K562 (cell line): ENCODE data around the gene KANK2. TPM values are rescaled to one million over a fixed set of nuclear protein-coding genes. Genes with fewer than 3 reads are reported as not detected.
A peak's percentile ranks its signal among the peaks of the same experiment; 100 is the strongest.

ENCODE experiments used
- ATAC-seq: fragments of 200-7000 bp; cut with Tn5 transposase; 3 replicates; pipeline ENCODE4 v1.9.1; 2020; ENCODE audit warnings: moderate library complexity
- BruUV-seq: library from RNA; stranded (reverse); fragments of 400-500 nt; replicated peaks from 2 replicates; lab custom pipeline; 2021; lab: Mats Ljungman, UMichigan
- CTCF ChIA-PET: fragments of 300-600 bp; formaldehyde crosslinking; extraction: SDS; loops from one replicate; lab custom pipeline; 2021; ENCODE audit warnings: low intra/inter-chr PET ratio; lab: Yijun Ruan, JAX
- POLR2A ChIA-PET: fragments of 300-600, 350-650 bp; sonication (Branson Sonifier 250); formaldehyde crosslinking; extraction: SDS; loops from one replicate; lab custom pipeline; 2021; ENCODE audit warnings: antibody characterized with exemption, inconsistent platforms; lab: Yijun Ruan, JAX
- DNase-seq, 4 experiments: peaks; one replicate each; pipeline versions ENCODE4 v3.0.0 to v3.0.0-alpha.2; 2011 to 2018; ENCODE audit warnings: low spot score in 3 of 4, mixed read lengths in 3 of 4; ENCODE audit errors: extremely low read depth in 1 of 4
- FAIRE-seq: peaks from 2 replicates; lab custom pipeline; 2011; peaks lifted over from hg19 to GRCh38; lab: Jason Lieb, UNC
- H2AFZ ChIP-seq: 2 replicates; pipeline ENCODE4 v1.6.0; 2011; ENCODE audit warnings: low read depth, low read length, control low read depth, inconsistent platforms
- H3K27ac ChIP-seq: fragments of 200-600 bp; 3 replicates; pipeline ENCODE4 v1.8.0; 2011; ENCODE audit warnings: low read depth, mild to moderate bottlenecking, control low read depth, inconsistent platforms, low read length, moderate library complexity, mixed read lengths; ENCODE audit errors: extremely low read depth
- H3K27me3 ChIP-seq, 2 experiments: fragments of 300-600 bp in 1 of 2; 2 replicates in 1 of 2; 3 replicates in 1 of 2; pipeline versions ENCODE4 v1.6.0 to v1.8.0; 2011; ENCODE audit warnings: inconsistent platforms in 2 of 2, low read length in 2 of 2, mild to moderate bottlenecking in 1 of 2, mixed read lengths in 1 of 2, moderate library complexity in 1 of 2; ENCODE audit not compliant: control insufficient read depth in 2 of 2, insufficient read depth in 2 of 2
- H3K36me3 ChIP-seq: fragments of 300-600 bp; 3 replicates; pipeline ENCODE4 v1.8.0; 2011; ENCODE audit warnings: mild to moderate bottlenecking, low read length, inconsistent platforms; ENCODE audit not compliant: control insufficient read depth, insufficient read depth
- H3K4me1 ChIP-seq, 2 experiments: fragments of 200-600 bp in 1 of 2; replicated peaks in 1 of 2; 2 replicates in 1 of 2; 3 replicates in 1 of 2; pipeline versions ENCODE4 v1.5.1 to v1.8.0; 2011; ENCODE audit warnings: inconsistent platforms in 2 of 2, low read length in 2 of 2, mild to moderate bottlenecking in 1 of 2, mixed read lengths in 1 of 2, moderate library complexity in 1 of 2; ENCODE audit not compliant: control insufficient read depth in 2 of 2, insufficient read depth in 2 of 2
- H3K4me2 ChIP-seq: 2 replicates; pipeline ENCODE4 v1.6.1; 2011; ENCODE audit warnings: low read length, control low read depth, inconsistent platforms, mixed read lengths; ENCODE audit not compliant: insufficient read depth
- H3K4me3 ChIP-seq: fragments of 200-600 bp; sonication (generic), shearing (Covaris generic); 2 replicates; pipeline ENCODE4 v1.5.1; 2016; ENCODE audit warnings: control low read depth, inconsistent platforms
- H3K79me2 ChIP-seq: fragments of 200-600 bp; 3 replicates; pipeline ENCODE4 v1.8.0; 2011; ENCODE audit warnings: low read length, inconsistent platforms; ENCODE audit not compliant: control insufficient read depth, insufficient read depth
- H3K9ac ChIP-seq, 2 experiments: 2 replicates each; pipeline versions ENCODE4 v1.6.0 to v1.6.1; 2011; ENCODE audit warnings: low read depth in 2 of 2, low read length in 2 of 2, control low read depth in 1 of 2, inconsistent platforms in 1 of 2, mild to moderate bottlenecking in 1 of 2, mixed read lengths in 1 of 2; ENCODE audit not compliant: insufficient read depth in 1 of 2
- H3K9me1 ChIP-seq: one replicate; pipeline ENCODE4 v1.6.0; 2011; ENCODE audit warnings: inconsistent platforms, mild to moderate bottlenecking, low read length, moderate library complexity; ENCODE audit not compliant: control insufficient read depth, insufficient read depth
- H3K9me3 ChIP-seq: replicated peaks from 2 replicates; pipeline ENCODE4 v1.5.1; 2011; ENCODE audit warnings: low read depth, low read length, inconsistent platforms; ENCODE audit not compliant: control insufficient read depth, insufficient read depth
- H4K20me1 ChIP-seq: replicated peaks from 2 replicates; pipeline ENCODE4 v1.6.1; 2011; ENCODE audit warnings: low read length, inconsistent platforms, mixed read lengths; ENCODE audit not compliant: control insufficient read depth, insufficient read depth
- CBFA2T3 ChIP-seq: fragments of 450-650 bp; IDR thresholded peaks from 2 replicates; pipeline ENCODE4 v1.6.1; 2017
- CTBP1 ChIP-seq: fragments of 450-650 bp; IDR thresholded peaks from 2 replicates; pipeline ENCODE4 v1.6.1; 2016; ENCODE audit warnings: borderline replicate concordance
- FOXO4 ChIP-seq: fragments of 450-650 bp; formaldehyde crosslinking; IDR thresholded peaks from 2 replicates; pipeline ENCODE4 v1.4.0; 2020; ENCODE audit warnings: mild to moderate bottlenecking, moderate library complexity
- GTF2A2 ChIP-seq: IDR thresholded peaks from 2 replicates; pipeline ENCODE4 v1.6.1; 2016; ENCODE audit warnings: mild to moderate bottlenecking, missing genetic modification characterization, missing compliant biosample characterization
- HLTF ChIP-seq: fragments of 450-650 bp; IDR thresholded peaks from 2 replicates; pipeline ENCODE4 v1.6.1; 2016
- HMGN3 ChIP-seq: IDR thresholded peaks from 2 replicates; pipeline ENCODE4 v1.6.1; 2011; ENCODE audit warnings: borderline replicate concordance, low read depth, mild to moderate bottlenecking, mixed read lengths, low read length; ENCODE audit not compliant: insufficient read length; ENCODE audit errors: extremely low read depth
- JUND ChIP-seq, 2 experiments: IDR thresholded peaks; 2 replicates in 1 of 2; 3 replicates in 1 of 2; pipeline ENCODE4 v1.6.1; 2011; ENCODE audit warnings: borderline replicate concordance in 2 of 2, low read depth in 2 of 2, low read length in 2 of 2, improper control_type of control experiment in 1 of 2, missing biosample characterization in 1 of 2, missing genetic modification characterization in 1 of 2, missing genetic modification reagents in 1 of 2
- KDM1A ChIP-seq, 2 experiments: fragments of 450-650 bp; IDR thresholded peaks; 2 replicates each; pipeline ENCODE4 v1.6.1; 2016; ENCODE audit warnings: mild to moderate bottlenecking in 2 of 2
- MBD2 ChIP-seq: sonication (generic); IDR thresholded peaks from 2 replicates; pipeline ENCODE4 v1.6.1; 2016; ENCODE audit warnings: low read depth, borderline replicate concordance
- PHB2 ChIP-seq: fragments of 450-650 bp; IDR thresholded peaks from 2 replicates; pipeline ENCODE4 v1.6.1; 2017; ENCODE audit warnings: low read depth
- POLR2AphosphoS5 ChIP-seq: IDR thresholded peaks from 2 replicates; pipeline ENCODE4 v1.6.1; 2011; ENCODE audit warnings: mild to moderate bottlenecking, low read depth, low read length, moderate library complexity; ENCODE audit not compliant: control insufficient read depth, insufficient read depth
- POLR2G ChIP-seq: fragments of 200-400 bp; formaldehyde crosslinking; IDR thresholded peaks from 2 replicates; pipeline ENCODE4 v1.6.1; 2017; ENCODE audit warnings: low read depth, mild to moderate bottlenecking, antibody characterized with exemption, low read length, moderate library complexity
- PURB ChIP-seq: sonication (generic); formaldehyde crosslinking; IDR thresholded peaks from 2 replicates; pipeline ENCODE4 v1.9.0; 2021; ENCODE audit warnings: low read depth, mild to moderate bottlenecking, missing genetic modification reagents
- RCOR1 ChIP-seq, 2 experiments: IDR thresholded peaks; 2 replicates each; pipeline ENCODE4 v1.6.1; 2012; ENCODE audit warnings: low read depth in 2 of 2, low read length in 2 of 2, borderline replicate concordance in 1 of 2, improper control_type of control experiment in 1 of 2
- SPI1 ChIP-seq: IDR thresholded peaks from 2 replicates; pipeline ENCODE4 v1.6.1; 2011; ENCODE audit warnings: low read depth, low read length, control low read depth, borderline replicate concordance
- SRSF3 ChIP-seq: fragments of 200-400 bp; formaldehyde crosslinking; IDR thresholded peaks from 2 replicates; pipeline ENCODE4 v1.6.1; 2016; ENCODE audit warnings: mild to moderate bottlenecking, low read length, moderate library complexity; ENCODE audit not compliant: insufficient read depth
- TFAP4 ChIP-seq: sonication (generic); formaldehyde crosslinking; IDR thresholded peaks from 2 replicates; pipeline ENCODE4 v1.8.0; 2022; ENCODE audit warnings: missing genetic modification reagents, mild to moderate bottlenecking, moderate library complexity, borderline replicate concordance
- ZBTB7A ChIP-seq: IDR thresholded peaks from 2 replicates; pipeline ENCODE4 v1.6.1; 2011; ENCODE audit warnings: low read depth, mild to moderate bottlenecking, low read length, moderate library complexity, borderline replicate concordance; ENCODE audit not compliant: control insufficient read depth
- ZKSCAN8 ChIP-seq: fragments of 200-800 bp; sonication (Bioruptor generic); IDR thresholded peaks from 2 replicates; pipeline ENCODE4 v1.6.1; 2016; ENCODE audit warnings: missing genetic modification characterization, missing compliant biosample characterization
- WGBS: fragments of 100-300 bp; shearing (Covaris generic); methylation state at CpG from one replicate; pipeline ENCODE4 v1.1.6; 2016; ENCODE audit warnings: low coverage, mixed read lengths; ENCODE audit not compliant: insufficient coverage; ENCODE audit errors: missing lambda C conversion rate; 5-methylcytosine and 5-hydroxymethylcytosine counted together
- in situ Hi-C: fragments of 300-500 bp; cut with MboI; formaldehyde crosslinking; loops from 4 replicates; pipeline ENCODE4 v1.15.0; 2018; ENCODE audit warnings: inconsistent platforms, mixed read lengths
- intact Hi-C: fragments of 100-400 bp; cut with micrococcal nuclease; formaldehyde crosslinking; loops from 2 replicates; pipeline ENCODE4 v1.14.2; 2022
- polyA plus RNA-seq, 8 experiments: library from polyadenylated mRNA; depleted of rRNA in 4 of 8; stranded (reverse) in 5 of 8; unstranded in 3 of 8; fragments of >200 nt; fragmentation: Nextera tagmentation in 2 of 8; fragmentation: Illumina TruSeq in 1 of 8; extraction: Ambion mirVana in 2 of 8; extraction: Trizol in 1 of 8; gene quantifications; 2 replicates each; pipeline versions ENCODE4 v1.2.1 to v1.2.3, GENCODE V29; 2011 to 2014; ENCODE audit warnings: inconsistent platforms in 1 of 8, missing spikeins in 1 of 8
- total RNA-seq, 7 experiments: library from RNA; depleted of rRNA in 6 of 7; stranded (reverse); fragments of >200 nt in 6 of 7; fragmentation: Illumina TruSeq in 2 of 7; extraction: Trizol in 2 of 7; gene quantifications; 2 replicates each; pipeline versions ENCODE4 v1.2.1 to v1.2.3, GENCODE V29; 2011 to 2021; ENCODE audit warnings: low replicate concordance in 1 of 7

KANK2 gene
- total and polyA plus RNA-seq, 9 of the 15 experiments (the other 6 are each of a cell fraction or from before 2014, with no cell fraction given) = 4.4 to 47.8 (median 21.3) TPM

GRCh38 chr19:11138601-11139300 lies 58.6 kb downstream of the KANK2 start:
- ATAC-seq (peak; percentile 60), DNase-seq (peak; percentile 25 to 73 (median 45)), FAIRE-seq (peak; percentile 35)
- intact Hi-C loops = no loop called here
- H3K9ac ChIP-seq = peak overlapping the region in 1 of 2 experiments; percentile 87; a peak in 2 of 4 replicates
- H2AFZ ChIP-seq = 0 out of 2 replicates have a peak overlapping the region, but pooled peaks have one; percentile 38
- ChIA-PET POLR2A (interaction anchor here (0.5 to 2.0 kb wide), 8 partner anchors 8 to 1744 kb away, joined by 3 to 5 read pairs (median 3); partner anchors contain the start of gene KANK2), CTCF (interaction anchor here (0.6 to 2.4 kb wide), 3 partner anchors 65 to 197 kb away, joined by 3 to 34 read pairs (median 4); no protein-coding TSS in a partner anchor)
- H3K4me1 ChIP-seq = peaks cover 41 to 54% of the 10 kb centered on the region in 2 experiments
- BruUV-seq = no TSS peak
- H3K27ac ChIP-seq = peak overlapping the region; percentile 50; the same call in 1 of the 3 replicates
- in situ Hi-C loops = no loop called here
- peaks cover 6% of the 10 kb centered on the region for H3K9me1 ChIP-seq
- H3K9me3 ChIP-seq = no peaks in the 10 kb centered on the region
- no peak overlapping the region for H3K4me3 ChIP-seq
- no peaks in the 10 kb centered on the region; the same call in 1 of the 2 replicates for H4K20me1 ChIP-seq
- no peaks in the 10 kb centered on the region for H3K79me2 ChIP-seq
- peaks cover 5% of the 10 kb centered on the region; the same call in 2 of the 3 replicates for H3K36me3 ChIP-seq
- peak overlapping the region; percentile 26; the same call in 1 of the 2 replicates for H3K4me2 ChIP-seq
- H3K27me3 ChIP-seq = no peaks in the 10 kb centered on the region
- 21% methylated on average over 13 of the region's 13 CpGs for WGBS
- TF ChIP-seq GTF2A2 (tag) (no peak), JUND (IDR thresholded peaks at IDR 0.05; ENCODE audit: borderline replicate concordance, low read depth, low read length) (peak; percentile 66), JUND (tag; IDR thresholded peaks at IDR 0.05; ENCODE audit: borderline replicate concordance, low read depth, low read length) (no peak; the same call in 2 of the 3 replicates), PURB (CRISPR knock-in tag) (no peak), FOXO4 (CRISPR knock-in tag) (no peak), ZKSCAN8 (CRISPR knock-in tag) (no peak), RCOR1 (IDR thresholded peaks at IDR 0.05; ENCODE audit: borderline replicate concordance in 1 of 2, low read depth in 2 of 2, low read length in 2 of 2) (peak in 1 of 2 experiments; percentile 21; a peak in 1 of 4 replicates), POLR2AphosphoS5 (no peak), MBD2 (no peak), SRSF3 (no peak), KDM1A (IDR thresholded peaks at IDR 0.05) (peak; percentile 6 to 9; a peak in 1 of 4 replicates), PHB2 (no peak), TFAP4 (CRISPR knock-in tag) (peak; percentile 93), HLTF (no peak), SPI1 (0 out of 2 replicates have a peak, but pooled peaks have one; percentile 8), ZBTB7A (peak; percentile 54; the same call in 1 of the 2 replicates), HMGN3 (peak; percentile 49), CBFA2T3 (0 out of 2 replicates have a peak, but pooled peaks have one; percentile 15), CTBP1 (peak; percentile 29), POLR2G (peak; percentile 61)
